NCI-H510A (cell line): ENCODE measurements around the gene CAPG.

Experiments used
- DNase-seq: peaks from one replicate; lab custom pipeline; 2025; lab: John Stamatoyannopoulos, UW

Gene CAPG

DNA sequence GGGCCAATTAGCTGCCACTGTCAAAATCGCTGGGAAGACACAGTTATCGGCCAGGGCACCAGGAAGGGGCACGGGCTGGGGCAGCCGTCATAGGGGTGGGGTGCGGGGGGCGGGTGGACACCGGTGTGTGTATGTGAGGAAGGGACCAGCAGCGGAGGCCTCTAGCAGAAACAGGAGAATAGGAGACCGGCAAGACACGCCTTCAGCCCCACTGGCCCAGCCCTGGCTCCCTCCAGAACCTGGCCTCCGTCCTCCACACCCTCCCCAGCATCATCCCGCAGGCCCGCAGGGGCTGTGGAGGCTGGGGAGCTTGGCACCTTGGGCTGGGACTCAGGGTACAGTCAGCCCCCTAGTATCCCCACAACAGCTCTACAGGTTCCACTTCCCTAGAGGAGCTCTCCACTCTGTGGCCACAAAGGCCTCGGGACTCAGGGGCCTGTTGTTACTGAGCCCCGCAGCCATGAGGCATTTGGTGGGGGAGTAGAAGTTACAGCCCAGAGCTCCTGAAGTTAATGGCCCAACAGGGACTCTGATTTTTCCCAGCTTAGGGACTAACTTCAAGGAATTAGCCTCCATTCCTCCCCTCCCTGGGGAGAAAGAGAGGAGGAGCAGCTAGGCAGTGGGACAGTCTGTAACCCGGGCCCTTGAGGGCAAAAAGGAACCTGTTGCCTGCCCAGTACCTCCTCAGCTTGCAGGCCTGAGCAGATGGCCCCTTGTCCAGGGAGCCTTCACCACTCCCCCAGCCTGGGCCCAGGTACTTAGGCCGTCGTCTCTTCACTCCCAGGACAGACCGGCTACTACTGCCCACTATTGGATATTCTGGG is 28.2 kb upstream of the CAPG start:
- peak; percentile 73 for DNase-seq

DNA sequence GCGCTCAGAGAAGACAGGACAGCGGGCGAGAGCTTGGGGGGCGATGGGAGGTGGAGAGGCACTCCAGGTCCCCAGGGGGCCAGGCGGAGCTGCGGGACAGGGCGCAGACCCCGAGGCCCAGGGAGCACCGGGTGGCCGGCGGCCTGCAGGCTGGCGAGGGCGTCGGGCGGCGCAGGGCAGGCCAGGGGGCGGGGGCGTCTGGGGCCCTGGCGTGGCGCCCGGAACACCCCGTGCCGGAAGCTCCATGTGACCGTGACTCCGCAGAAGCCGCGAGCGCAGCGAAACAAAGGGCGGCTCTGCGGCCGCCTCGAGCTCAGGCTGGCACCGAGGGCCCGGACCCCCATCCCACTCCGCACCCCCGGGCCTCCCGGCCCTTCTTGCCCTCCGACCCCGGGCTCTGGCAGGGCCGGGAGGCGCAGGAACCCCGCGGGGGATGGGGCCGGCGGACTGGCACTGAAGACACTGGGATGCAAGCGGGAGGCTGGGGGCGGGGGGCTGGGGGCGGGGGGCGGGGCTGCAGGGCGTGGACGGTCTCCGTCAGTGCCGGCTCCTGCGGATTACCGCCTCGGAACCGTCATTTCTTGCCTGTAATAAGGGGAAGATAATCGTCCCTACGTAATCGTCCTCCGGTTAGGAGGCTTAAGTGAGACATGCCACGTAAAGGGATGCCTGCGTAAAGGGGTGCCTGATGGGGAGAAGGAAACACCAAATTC is 27.5 kb upstream of the CAPG start:
- peak; percentile 73 for DNase-seq

GRCh38 chr2:85436836-85437487 is 26.8 kb upstream of the CAPG start:
- DNase-seq = no peak

DNA sequence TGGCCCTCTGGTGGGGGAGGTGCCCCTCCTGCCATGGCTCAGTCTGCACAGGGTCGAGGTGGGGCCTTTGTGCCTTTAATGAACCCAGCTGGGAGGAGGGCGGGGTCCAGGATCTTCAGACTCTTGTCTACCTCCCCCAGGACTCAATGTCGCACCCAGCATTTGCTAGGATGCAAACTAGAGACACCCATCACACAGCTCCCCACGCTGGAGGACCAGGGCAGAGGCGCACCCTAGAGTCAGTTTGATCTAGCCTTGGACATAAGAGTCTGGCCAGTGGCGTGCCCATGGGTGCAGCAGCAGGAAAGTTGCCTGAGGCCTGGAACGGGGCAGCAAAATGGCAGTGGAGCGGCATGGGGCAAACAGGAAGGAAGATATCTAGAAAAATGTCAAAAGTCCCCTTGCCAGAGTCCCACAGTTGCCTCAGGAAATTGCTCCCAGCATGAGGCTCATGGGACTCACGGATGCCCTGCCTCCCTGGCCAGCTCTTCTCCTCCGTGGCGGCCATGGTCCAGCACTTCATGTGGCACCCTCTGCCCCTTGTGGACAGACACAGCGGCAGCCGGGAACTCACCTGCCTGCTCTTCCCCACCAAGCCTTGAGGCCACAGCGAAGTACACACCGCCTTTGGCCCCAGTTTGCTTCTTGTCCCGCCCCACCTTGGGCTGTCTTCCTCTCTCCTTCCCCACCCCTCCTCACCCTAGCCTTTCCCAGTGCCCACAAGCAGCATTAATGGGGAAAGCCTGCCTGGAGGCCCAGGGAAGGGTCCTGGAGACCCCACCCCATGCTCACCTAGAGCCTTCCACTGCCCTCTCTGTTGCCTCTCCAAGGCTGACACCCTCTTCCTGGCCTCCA is 26.0 kb upstream of the CAPG start:
- DNase-seq = no peak

GRCh38 chr2:85435220-85435958 is 25.2 kb upstream of the CAPG start:
- no peak for DNase-seq

- DNase-seq = no peak
Measured at GRCh38 chr2:85434696-85435095, 24.5 kb upstream of the CAPG start.

- peak; percentile 45 for DNase-seq
Measured at GRCh38 chr2:85433511-85434089, 23.4 kb upstream of the CAPG start.

GRCh38 chr2:85431570-85432205 is 21.5 kb upstream of the CAPG start:
- DNase-seq = no peak

GRCh38 chr2:85430752-85431569 is 20.8 kb upstream of the CAPG start:
- DNase-seq = peak; percentile 56

DNA sequence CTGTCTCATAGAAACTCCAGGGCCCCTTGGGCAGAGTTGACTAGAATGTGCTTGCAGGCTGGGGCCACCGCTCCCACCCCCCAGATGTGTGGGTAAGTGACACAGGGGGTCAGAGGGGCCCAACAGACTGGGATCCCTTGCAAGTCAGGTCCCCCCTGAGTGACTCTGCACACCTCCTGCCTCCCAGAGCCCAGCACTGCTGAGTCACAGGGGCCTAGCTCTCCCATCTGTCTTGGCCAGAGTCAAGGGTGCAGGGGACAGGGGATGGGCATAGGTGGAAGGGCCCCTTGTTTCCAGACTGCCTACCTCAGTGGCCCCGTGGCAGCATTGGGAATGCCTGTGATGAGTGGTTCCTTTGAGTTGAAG is 19.7 kb upstream of the CAPG start:
- no peak for DNase-seq

GRCh38 chr2:85429213-85429923 is 19.2 kb upstream of the CAPG start:
- DNase-seq = no peak

- no peak for DNase-seq
Measured at GRCh38 chr2:85428343-85428881, 18.2 kb upstream of the CAPG start.

GRCh38 chr2:85427300-85427835 is 17.2 kb upstream of the CAPG start:
- no peak for DNase-seq

GRCh38 chr2:85425588-85425987 is 15.4 kb upstream of the CAPG start:
- DNase-seq = no peak

- no peak for DNase-seq
Measured at GRCh38 chr2:85423525-85423924, 13.4 kb upstream of the CAPG start.

- DNase-seq = no peak
Measured at GRCh38 chr2:85422072-85422457, 11.9 kb upstream of the CAPG start.

DNA sequence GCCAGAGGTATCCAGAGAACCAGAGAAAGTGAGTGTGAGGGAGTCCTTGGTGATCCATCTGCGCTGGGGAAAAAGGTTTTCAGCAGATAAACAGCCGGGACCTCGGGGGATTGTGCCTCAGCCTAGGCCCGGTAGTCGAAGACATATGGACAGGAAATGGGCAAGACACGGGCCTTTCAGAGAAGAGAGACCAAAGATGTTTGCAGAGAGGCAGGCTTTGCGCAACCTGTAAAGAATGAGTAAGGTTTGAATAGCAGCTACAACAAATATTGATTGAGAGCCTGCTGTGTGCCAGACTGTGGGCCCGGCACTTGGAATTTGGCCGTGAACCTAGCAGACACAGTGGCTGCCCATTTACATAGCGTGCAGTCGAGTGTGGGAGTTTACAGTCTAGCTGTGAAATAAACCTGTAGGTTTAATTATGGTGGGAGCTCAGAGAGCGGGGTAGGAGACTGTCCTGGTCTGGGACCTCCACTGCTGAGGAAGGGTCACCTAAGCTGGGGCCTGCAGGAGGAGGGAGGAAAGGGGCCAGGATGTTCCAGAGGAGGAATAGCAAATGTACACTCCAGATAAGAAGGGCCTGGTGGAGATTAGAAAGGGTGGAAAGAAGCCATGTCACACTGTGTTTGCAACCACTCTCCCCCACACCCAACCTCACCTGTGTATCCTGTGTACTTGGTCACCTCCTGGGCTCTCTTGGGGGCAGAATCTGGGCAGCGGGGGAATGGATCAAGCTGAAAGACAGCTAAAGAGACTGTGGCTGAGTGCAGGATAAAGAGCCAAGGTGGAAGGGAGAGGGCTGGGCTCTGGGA is 11.3 kb upstream of the CAPG start:
- no peak for DNase-seq
